Measurements from ENCODE around the gene CAGE1. TPM values are rescaled to one million over a fixed set of nuclear protein-coding genes. Genes with fewer than 3 reads are reported as not detected.
"Not testable (repeated sequence)": the region's sequence is repeated elsewhere in the genome, so short reads cannot be mapped to it uniquely, and the experiment has no call there.

CAGE1 gene
- total RNA-seq, 1 donor from 2014 or later, result not detected

- TF ChIP-seq CTCF (IDR thresholded peaks at IDR 0.05; ENCODE audit: borderline replicate concordance), result no peak
- H3K36me3 ChIP-seq, result no peaks in the 10 kb centered on the region
- H3K4me1 ChIP-seq, result peaks cover 17% of the 10 kb centered on the region
- intact Hi-C loops (cut with micrococcal nuclease), result no loop called here
- no peak overlapping the region for H3K27ac ChIP-seq (replicated peaks)
- H3K9me3 ChIP-seq (replicated peaks), result no peaks in the 10 kb centered on the region
- H3K27me3 ChIP-seq (ENCODE audit: low read depth), result no peaks in the 10 kb centered on the region
- H3K4me3 ChIP-seq, result no peak overlapping the region
- no peak for DNase-seq
Measured at GRCh38 chr6:7316658-7317533, 72.6 kb downstream of the CAGE1 start.

GRCh38 chr6:7315948-7316365, 73.6 kb downstream of the CAGE1 start:
- Histone ChIP-seq H3K27me3 (ENCODE audit: low read depth) (no peaks in the 10 kb centered on the region), H3K36me3 (no peaks in the 10 kb centered on the region), H3K4me3 (no peak overlapping the region), H3K27ac (replicated peaks) (no peak overlapping the region), H3K9me3 (replicated peaks) (no peaks in the 10 kb centered on the region), H3K4me1 (peaks cover 26% of the 10 kb centered on the region)
- intact Hi-C loops (cut with micrococcal nuclease), result no loop called here
- TF ChIP-seq CTCF (IDR thresholded peaks at IDR 0.05; ENCODE audit: borderline replicate concordance), result no peak
- DNase-seq, result no peak

GRCh38 chr6:7315087-7315947, 74.2 kb downstream of the CAGE1 start:
- DNase-seq; H3K9me3 ChIP-seq (replicated peaks); H3K36me3 ChIP-seq; H3K4me3 ChIP-seq; intact Hi-C loops (cut with micrococcal nuclease); H3K27me3 ChIP-seq (ENCODE audit: low read depth); H3K27ac ChIP-seq (replicated peaks): not testable (repeated sequence)
- H3K4me1 ChIP-seq, result peaks cover 32% of the 10 kb centered on the region

- Histone ChIP-seq H3K9me3 (replicated peaks) (no peaks in the 10 kb centered on the region), H3K4me1 (peaks cover 32% of the 10 kb centered on the region), H3K27ac (replicated peaks) (no peak overlapping the region), H3K27me3 (ENCODE audit: low read depth) (no peaks in the 10 kb centered on the region), H3K4me3 (no peak overlapping the region), H3K36me3 (peaks cover 3% of the 10 kb centered on the region)
- no peak for DNase-seq
- intact Hi-C loops (cut with micrococcal nuclease), result no loop called here
- TF ChIP-seq CTCF (IDR thresholded peaks at IDR 0.05; ENCODE audit: borderline replicate concordance), result no peak
Measured at GRCh38 chr6:7314414-7314813, 75.1 kb downstream of the CAGE1 start.

GRCh38 chr6:7313505-7314165, 75.9 kb downstream of the CAGE1 start:
- Histone ChIP-seq H3K4me1 (peaks cover 35% of the 10 kb centered on the region), H3K4me3 (peak overlapping the region; percentile 98), H3K27ac (replicated peaks) (peak overlapping the region; percentile 96), H3K36me3 (peaks cover 11% of the 10 kb centered on the region), H3K27me3 (ENCODE audit: low read depth) (no peaks in the 10 kb centered on the region), H3K9me3 (replicated peaks) (no peaks in the 10 kb centered on the region)
- intact Hi-C loops (cut with micrococcal nuclease), result no loop called here
- no peak for TF ChIP-seq CTCF (IDR thresholded peaks at IDR 0.05; ENCODE audit: borderline replicate concordance)
- DNase-seq, result no peak

Data from left ventricle myocardium inferior (tissue), 1 donor.